NCI-H1694 treated with DMSO at 0.1 percent for 48 hours (cell line): Measurements from ENCODE around the gene PTPA.
A peak's percentile ranks its signal among the peaks of the same experiment; 100 is the strongest.

Source experiments
- DNase-seq: peaks from one replicate; lab custom pipeline; 2025; lab: John Stamatoyannopoulos, UW

Gene PTPA

GRCh38 chr9:129110740-129111527 lies at the start of gene PTPA, which contains the start of gene CRAT:
TSS of gene PTPA (plus strand) at chr9:129111415. CDS start at chr9:129111601, 186 bp downstream.
TSS of gene CRAT (minus strand) at chr9:129110793. CDS start at chr9:129110509, 284 bp downstream.
- peak; percentile 60 for DNase-seq

GRCh38 chr9:129063061-129063460 lies 48.2 kb upstream of the PTPA start:
- DNase-seq: no peak

GRCh38 chr9:129064499-129064908 lies 46.7 kb upstream of the PTPA start:
- no peak for DNase-seq

GRCh38 chr9:129068110-129068509 lies 43.1 kb upstream of the PTPA start:
- DNase-seq: no peak

- no peak for DNase-seq
These were observed 42.0 kb upstream of the PTPA start for GRCh38 chr9:129068990-129069861.

GRCh38 chr9:129069862-129070641 lies 41.2 kb upstream of the PTPA start:
- DNase-seq: no peak

- DNase-seq: no peak
These were observed 40.3 kb upstream of the PTPA start for GRCh38 chr9:129070696-129071525.

- DNase-seq: no peak
These were observed 39.6 kb upstream of the PTPA start for GRCh38 chr9:129071526-129072126.

GRCh38 chr9:129072171-129072570 lies 39.0 kb upstream of the PTPA start:
- DNase-seq: no peak

GRCh38 chr9:129073404-129073803 lies 37.8 kb upstream of the PTPA start:
- DNase-seq: no peak

GRCh38 chr9:129074106-129074505 lies 37.1 kb upstream of the PTPA start:
- DNase-seq: no peak

- DNase-seq: no peak
These were observed 35.1 kb upstream of the PTPA start for GRCh38 chr9:129075996-129076639.

GRCh38 chr9:129076640-129077037 lies 34.6 kb upstream of the PTPA start:
- no peak for DNase-seq

GRCh38 chr9:129077236-129077635 lies 34.0 kb upstream of the PTPA start:
- DNase-seq: no peak

- no peak for DNase-seq
These were observed 32.3 kb upstream of the PTPA start for GRCh38 chr9:129078691-129079503.

- no peak for DNase-seq
These were observed 31.4 kb upstream of the PTPA start for GRCh38 chr9:129079829-129080228.

GRCh38 chr9:129080298-129080600 lies 31.0 kb upstream of the PTPA start:
- DNase-seq: no peak

- DNase-seq: peak; percentile 95
These were observed 30.4 kb upstream of the PTPA start, which contains the start of gene DOLPP1 for GRCh38 chr9:129080601-129081387. TSS of gene DOLPP1 (plus strand) at chr9:129081111. CDS start at chr9:129081132, 21 bp downstream.
